HUDEP-2 (cell line): Measurements from ENCODE around the gene SAFB2.

ENCODE experiments used
- DNase-seq, 76 experiments: peaks; one replicate each; lab custom pipeline; 2025; ENCODE audit not compliant: unreplicated experiment in 76 of 76; lab: John Stamatoyannopoulos, UW

The SAFB2 gene

GRCh38 chr19:5622465-5623396 is at the start of gene SAFB2, which contains the start of gene SAFB:
Gene SAFB2, minus strand, starts transcription at chr19:5622776. Its CDS starts 61 bp downstream, at chr19:5622715.
Gene SAFB, plus strand, starts transcription at chr19:5623083. Its CDS starts 123 bp downstream, at chr19:5623206.
- DNase-seq, result peak; percentile 62 to 100 (median 100)

GRCh38 chr19:5671600-5671999 is 49.0 kb upstream of the SAFB2 start:
- no peak for DNase-seq

DNA sequence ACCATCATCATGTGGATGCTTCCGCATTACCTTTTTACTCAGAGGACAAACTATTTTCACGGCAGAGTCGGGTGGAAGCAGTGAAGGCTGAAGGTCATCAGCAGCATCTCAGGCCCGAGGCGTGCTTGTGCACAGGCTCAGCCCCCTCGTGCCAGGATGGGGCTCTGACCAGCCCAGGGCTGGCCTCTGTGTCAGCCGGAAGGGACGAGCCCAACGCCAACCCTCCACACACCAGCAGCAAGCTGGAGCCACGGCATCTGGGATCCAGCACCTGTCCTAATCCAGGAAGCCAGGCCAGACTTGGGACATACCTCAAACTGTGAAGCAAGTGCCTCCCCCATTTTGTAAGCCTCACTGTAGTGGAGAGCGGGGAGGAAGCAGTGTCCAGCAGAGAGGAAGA is 46.6 kb upstream of the SAFB2 start:
- no peak for DNase-seq

DNA sequence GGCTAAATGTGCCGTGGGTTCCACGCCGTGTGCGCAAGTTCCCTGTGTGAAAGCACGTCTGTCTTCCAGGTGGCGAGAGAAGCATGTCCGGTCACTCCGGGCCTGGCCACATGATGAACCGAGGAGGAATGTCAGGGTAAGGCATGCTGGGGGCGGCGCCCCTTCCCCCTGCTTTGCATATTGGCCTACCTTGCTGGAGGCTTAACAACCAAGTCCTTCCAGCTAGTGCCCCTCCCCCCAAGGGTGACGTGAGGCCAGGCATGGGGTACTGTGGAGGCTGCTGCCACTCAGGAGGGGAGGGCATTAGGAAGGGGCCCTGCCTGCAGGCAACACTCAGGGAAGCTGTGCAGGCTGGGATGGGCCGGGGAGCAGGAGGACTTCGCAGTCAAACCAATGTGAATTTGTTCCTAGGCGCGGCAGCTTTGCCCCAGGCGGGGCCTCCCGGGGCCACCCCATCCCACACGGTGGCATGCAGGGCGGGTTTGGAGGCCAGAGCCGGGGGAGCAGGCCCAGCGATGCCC is 45.2 kb upstream of the SAFB2 start:
- DNase-seq, result no peak

- DNase-seq, result no peak
These were observed 44.5 kb upstream of the SAFB2 start for GRCh38 chr19:5666921-5667610.

- no peak for DNase-seq
These were observed 43.4 kb upstream of the SAFB2 start for GRCh38 chr19:5665781-5666513.

GRCh38 chr19:5664515-5664914 is 41.9 kb upstream of the SAFB2 start:
- DNase-seq, result no peak

- DNase-seq, result no peak
These were observed 41.3 kb upstream of the SAFB2 start for GRCh38 chr19:5663904-5664303.

DNA sequence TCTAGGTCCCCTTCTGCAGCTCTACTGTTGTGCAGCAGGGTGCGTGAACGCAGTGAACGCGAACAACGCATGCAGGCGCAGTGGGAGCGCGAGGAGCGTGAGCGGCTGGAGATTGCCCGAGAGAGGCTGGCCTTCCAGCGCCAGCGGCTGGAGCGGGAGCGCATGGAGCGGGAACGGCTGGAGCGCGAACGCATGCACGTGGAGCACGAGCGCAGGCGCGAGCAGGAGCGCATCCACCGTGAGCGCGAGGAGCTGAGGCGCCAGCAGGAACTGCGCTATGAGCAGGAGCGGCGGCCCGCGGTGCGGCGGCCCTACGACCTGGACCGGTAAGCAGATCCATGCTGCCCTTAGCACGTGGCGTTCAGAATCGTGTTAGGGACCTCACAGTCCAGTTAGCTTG is 38.9 kb upstream of the SAFB2 start:
- no peak for DNase-seq

DNA sequence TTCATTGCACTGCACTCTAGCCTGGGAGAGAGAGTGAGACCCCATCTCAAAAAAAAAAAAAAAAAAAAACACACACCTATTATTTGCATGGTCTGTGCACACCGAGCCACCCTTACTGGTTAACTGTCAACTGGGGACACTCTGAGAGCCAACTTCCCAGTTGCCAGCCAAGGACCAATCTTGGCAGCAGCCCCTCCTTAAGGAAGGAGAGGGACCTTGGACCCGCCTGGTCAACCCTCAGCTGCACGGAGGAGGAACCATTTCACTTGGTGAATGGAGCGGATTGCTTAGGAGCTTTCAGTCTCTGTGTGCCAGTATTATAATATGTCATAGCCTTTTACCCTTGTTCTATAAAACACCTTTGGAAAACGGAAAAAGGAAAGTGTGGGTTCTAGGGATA is 32.8 kb upstream of the SAFB2 start:
- DNase-seq, result no peak

- no peak for DNase-seq
These were observed 32.4 kb upstream of the SAFB2 start for GRCh38 chr19:5654931-5655330.

- DNase-seq, result no peak
These were observed 29.7 kb upstream of the SAFB2 start for GRCh38 chr19:5652261-5652660.

DNA sequence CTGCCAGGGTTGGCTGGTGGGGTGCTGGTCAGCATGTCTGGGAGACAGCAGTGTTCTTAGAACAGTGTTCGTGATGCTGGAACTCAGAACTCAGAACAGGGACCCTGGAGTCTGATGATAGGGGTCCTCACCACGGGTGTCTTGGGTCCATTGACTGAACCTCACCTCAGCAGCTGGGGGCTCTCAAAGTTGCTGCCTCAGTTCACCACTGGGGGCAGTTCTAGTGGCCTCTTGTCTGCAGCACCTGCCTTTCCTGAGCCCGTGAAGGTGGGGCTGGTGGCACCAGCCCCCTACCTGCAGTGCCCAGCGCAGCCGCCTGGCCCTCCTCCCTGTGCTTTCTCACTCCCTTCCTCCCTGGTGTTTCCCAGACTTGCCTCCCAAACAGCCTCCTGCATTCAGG is 28.8 kb upstream of the SAFB2 start:
- no peak for DNase-seq

GRCh38 chr19:5648464-5648863 is 25.9 kb upstream of the SAFB2 start:
- no peak for DNase-seq

DNA sequence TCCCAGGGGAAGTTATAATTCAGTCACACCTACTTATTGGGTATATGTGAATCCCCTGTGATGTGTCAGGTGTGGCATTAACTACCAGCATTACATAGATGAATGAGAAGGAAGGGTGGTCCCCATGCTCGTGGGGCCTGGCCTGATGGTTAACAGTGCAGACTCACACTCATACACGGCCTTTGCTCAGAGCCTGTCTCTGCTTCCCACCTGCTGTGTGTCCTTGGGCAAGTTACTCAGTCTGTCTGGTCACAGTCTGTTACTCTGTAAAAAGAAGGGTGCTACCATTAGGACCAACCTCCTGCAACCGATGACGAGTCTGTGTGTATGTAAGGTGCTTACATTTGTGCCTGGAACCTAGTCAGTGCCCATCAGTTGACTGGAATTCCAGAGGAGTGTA is 24.1 kb upstream of the SAFB2 start:
- no peak for DNase-seq

- no peak for DNase-seq
These were observed 22.8 kb upstream of the SAFB2 start for GRCh38 chr19:5645409-5645808.

DNA sequence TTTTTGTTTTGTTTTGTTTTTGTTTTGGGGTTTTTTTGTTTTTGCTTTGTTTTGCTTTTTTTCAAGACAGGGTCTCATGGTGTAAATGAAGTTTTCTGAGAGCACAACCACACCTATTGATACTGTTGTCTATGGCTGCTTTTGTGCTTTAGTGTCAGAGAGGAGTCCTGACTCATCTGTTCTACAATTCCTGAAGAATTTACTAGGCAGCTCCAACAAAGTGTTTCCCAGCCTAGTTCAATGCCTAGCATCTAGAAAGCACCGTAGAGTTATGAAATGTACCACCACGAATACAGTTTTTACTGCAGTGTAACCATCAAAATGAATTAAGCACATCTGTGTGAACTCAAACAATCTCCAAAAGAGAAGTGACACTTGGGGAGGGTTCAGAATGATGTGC is 21.5 kb upstream of the SAFB2 start:
- DNase-seq, result no peak

GRCh38 chr19:5643060-5643459 is 20.5 kb upstream of the SAFB2 start:
- DNase-seq, result no peak

DNA sequence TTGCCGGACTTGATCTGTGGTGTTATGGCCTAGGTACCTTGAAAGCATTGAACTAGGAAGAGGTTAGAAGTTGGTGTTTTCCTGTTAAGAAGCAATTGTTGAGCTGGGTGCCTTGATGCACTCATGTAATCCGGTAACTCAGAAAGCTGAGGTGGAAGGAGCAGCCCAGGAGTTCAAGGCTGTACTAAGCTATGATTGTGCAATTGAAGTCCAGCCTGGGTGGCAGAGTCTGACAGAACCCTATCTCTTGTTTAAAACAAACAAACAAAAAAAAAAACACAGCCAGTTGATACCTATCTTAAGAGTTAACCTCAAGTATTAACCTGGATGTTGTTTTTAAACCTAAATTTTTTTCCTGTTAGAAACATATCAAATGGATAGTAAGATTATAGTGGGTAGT is 19.6 kb upstream of the SAFB2 start:
- no peak for DNase-seq

GRCh38 chr19:5641171-5641570 is 18.6 kb upstream of the SAFB2 start:
- DNase-seq, result no peak

DNA sequence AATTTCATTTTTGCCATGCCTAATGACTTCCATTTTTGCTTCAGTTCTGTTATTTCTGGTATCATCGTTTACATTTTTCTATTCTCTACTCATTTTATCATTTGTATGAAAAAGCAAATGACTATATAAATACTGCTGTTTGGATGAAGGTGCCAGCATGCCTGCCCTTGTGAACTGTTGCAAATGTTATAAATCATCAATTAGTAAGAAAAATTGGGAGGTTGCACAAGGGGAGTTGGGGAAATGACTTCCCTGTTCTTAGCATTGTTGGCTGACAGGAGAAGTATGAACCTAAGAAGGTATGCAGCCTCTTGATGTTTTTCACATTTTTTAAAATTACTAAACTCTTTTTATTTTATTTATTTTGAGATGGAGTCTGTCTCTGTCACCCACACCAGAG is 15.4 kb upstream of the SAFB2 start:
- no peak for DNase-seq
